ENCODE measurements around the gene WWOX. TPM values are rescaled to one million over a fixed set of nuclear protein-coding genes. Genes with fewer than 3 reads are reported as not detected.

WWOX gene
- total and polyA plus RNA-seq, 2 experiments from 2014 or later = 17.0 to 39.8 TPM

- Histone ChIP-seq H3K9me2 (replicated peaks; ENCODE audit: insufficient read depth) (no peaks in the 10 kb centered on the region), H3K4me3 (no peak overlapping the region), H4K20me1 (ENCODE audit: insufficient read depth, poor library complexity, severe bottlenecking) (no peaks in the 10 kb centered on the region), H3K79me2 (no peaks in the 10 kb centered on the region), H3K36me3 (replicated peaks; ENCODE audit: insufficient read depth, low read depth) (no peaks in the 10 kb centered on the region), H3K27ac (no peak overlapping the region), H3K9me3 (ENCODE audit: low read depth) (no peaks in the 10 kb centered on the region), H3K4me1 (ENCODE audit: insufficient read depth) (peaks cover 10% of the 10 kb centered on the region), H2AFZ (no peak overlapping the region), H3K27me3 (no peaks in the 10 kb centered on the region), H3K4me2 (no peak overlapping the region)
- no peak for TF ChIP-seq CTCF (IDR thresholded peaks at IDR 0.05; ENCODE audit: poor library complexity)
- TF ChIP-seq EZH2phosphoT487 (IDR thresholded peaks at IDR 0.05; ENCODE audit: low read depth, severe bottlenecking, unreplicated experiment) = no peak
- no peak for TF ChIP-seq EZH2 (IDR thresholded peaks at IDR 0.05; ENCODE audit: borderline replicate concordance)
- WGBS (ENCODE audit: low lambda C conversion rate, missing lambda C conversion rate) = 97% methylated on average over 3 of the region's 3 CpGs
- DNase-seq (ENCODE audit: low spot score) = no peak
Measured at GRCh38 chr16:78326731-78327130, 227.3 kb downstream of the WWOX start.

- Histone ChIP-seq H3K4me2 (no peak overlapping the region), H3K27me3 (no peaks in the 10 kb centered on the region), H3K9me3 (ENCODE audit: low read depth) (no peaks in the 10 kb centered on the region), H2AFZ (no peak overlapping the region), H3K36me3 (replicated peaks; ENCODE audit: insufficient read depth, low read depth) (no peaks in the 10 kb centered on the region), H3K4me3 (no peak overlapping the region), H4K20me1 (ENCODE audit: insufficient read depth, poor library complexity, severe bottlenecking) (no peaks in the 10 kb centered on the region), H3K4me1 (ENCODE audit: insufficient read depth) (no peaks in the 10 kb centered on the region), H3K9me2 (replicated peaks; ENCODE audit: insufficient read depth) (no peaks in the 10 kb centered on the region), H3K27ac (no peak overlapping the region), H3K79me2 (no peaks in the 10 kb centered on the region)
- no peak for DNase-seq (ENCODE audit: low spot score)
- TF ChIP-seq CTCF (IDR thresholded peaks at IDR 0.05; ENCODE audit: poor library complexity) (no peak), EZH2 (IDR thresholded peaks at IDR 0.05; ENCODE audit: borderline replicate concordance) (no peak), EZH2phosphoT487 (IDR thresholded peaks at IDR 0.05; ENCODE audit: low read depth, severe bottlenecking, unreplicated experiment) (no peak)
- 60% methylated on average over 4 of the region's 4 CpGs for WGBS (ENCODE audit: low lambda C conversion rate, missing lambda C conversion rate)
Measured at GRCh38 chr16:78331731-78332130, 232.3 kb downstream of the WWOX start.

GRCh38 chr16:78333808-78334207 is 234.4 kb downstream of the WWOX start:
- Histone ChIP-seq H3K9me2 (replicated peaks; ENCODE audit: insufficient read depth) (no peaks in the 10 kb centered on the region), H3K9me3 (ENCODE audit: low read depth) (no peaks in the 10 kb centered on the region), H3K27me3 (no peaks in the 10 kb centered on the region), H4K20me1 (ENCODE audit: insufficient read depth, poor library complexity, severe bottlenecking) (no peaks in the 10 kb centered on the region), H3K4me1 (ENCODE audit: insufficient read depth) (no peaks in the 10 kb centered on the region), H3K27ac (no peak overlapping the region), H2AFZ (no peak overlapping the region), H3K4me2 (no peak overlapping the region), H3K36me3 (replicated peaks; ENCODE audit: insufficient read depth, low read depth) (no peaks in the 10 kb centered on the region), H3K4me3 (no peak overlapping the region), H3K79me2 (no peaks in the 10 kb centered on the region)
- WGBS (ENCODE audit: low lambda C conversion rate, missing lambda C conversion rate) = 53% methylated on average over 5 of the region's 5 CpGs
- TF ChIP-seq CTCF (IDR thresholded peaks at IDR 0.05; ENCODE audit: poor library complexity) (no peak), EZH2 (IDR thresholded peaks at IDR 0.05; ENCODE audit: borderline replicate concordance) (no peak), EZH2phosphoT487 (IDR thresholded peaks at IDR 0.05; ENCODE audit: low read depth, severe bottlenecking, unreplicated experiment) (no peak)
- DNase-seq (ENCODE audit: low spot score) = no peak

- H3K4me1 ChIP-seq (ENCODE audit: insufficient read depth) = no peaks in the 10 kb centered on the region
- TF ChIP-seq EZH2phosphoT487 (IDR thresholded peaks at IDR 0.05; ENCODE audit: low read depth, severe bottlenecking, unreplicated experiment) (no peak), CTCF (IDR thresholded peaks at IDR 0.05; ENCODE audit: poor library complexity) (no peak), EZH2 (IDR thresholded peaks at IDR 0.05; ENCODE audit: borderline replicate concordance) (no peak)
- no peak overlapping the region for H2AFZ ChIP-seq
Measured at GRCh38 chr16:78340590-78340989, 241.1 kb downstream of the WWOX start.

More at GRCh38 chr16:78340590-78340989, 241.1 kb downstream of the WWOX start:
- Histone ChIP-seq H3K4me2 (no peak overlapping the region), H4K20me1 (ENCODE audit: insufficient read depth, poor library complexity, severe bottlenecking) (no peaks in the 10 kb centered on the region), H3K4me3 (no peak overlapping the region), H3K27me3 (no peaks in the 10 kb centered on the region), H3K79me2 (no peaks in the 10 kb centered on the region), H3K9me2 (replicated peaks; ENCODE audit: insufficient read depth) (no peaks in the 10 kb centered on the region), H3K27ac (no peak overlapping the region), H3K36me3 (replicated peaks; ENCODE audit: insufficient read depth, low read depth) (no peaks in the 10 kb centered on the region), H3K9me3 (ENCODE audit: low read depth) (no peaks in the 10 kb centered on the region)
- 87% methylated on average over 1 of the region's 1 CpG for WGBS (ENCODE audit: low lambda C conversion rate, missing lambda C conversion rate)
- no peak for DNase-seq (ENCODE audit: low spot score)

Data from hepatocyte (in vitro differentiated cells).